Endothelial cell (in vitro differentiated cells): ENCODE data around the gene PITX2. TPM values are rescaled to one million over a fixed set of nuclear protein-coding genes. Genes with fewer than 3 reads are reported as not detected.

ENCODE experiments used
- DNase-seq: peaks from one replicate; pipeline ENCODE4 v3.0.0; 2021; ENCODE audit warnings: low spot score
- H3K27ac Mint-ChIP-seq: one replicate; pipeline ENCODE4 v1.8.0; 2021; ENCODE audit warnings: mixed read lengths, inconsistent platforms; ENCODE audit not compliant: unreplicated experiment
- H3K27me3 Mint-ChIP-seq: one replicate; pipeline ENCODE4 v1.8.0; 2021; ENCODE audit warnings: mild to moderate bottlenecking, moderate library complexity, mixed read lengths, inconsistent platforms; ENCODE audit not compliant: unreplicated experiment
- H3K36me3 Mint-ChIP-seq: one replicate; pipeline ENCODE4 v1.8.0; 2021; ENCODE audit warnings: mild to moderate bottlenecking, low read depth, mixed read lengths, inconsistent platforms; ENCODE audit not compliant: unreplicated experiment
- H3K4me1 Mint-ChIP-seq: one replicate; pipeline ENCODE4 v1.8.0; 2021; ENCODE audit warnings: mild to moderate bottlenecking, mixed read lengths, inconsistent platforms; ENCODE audit not compliant: unreplicated experiment
- H3K4me3 Mint-ChIP-seq: one replicate; pipeline ENCODE4 v1.8.0; 2021; ENCODE audit warnings: mild to moderate bottlenecking, mixed read lengths, inconsistent platforms; ENCODE audit not compliant: unreplicated experiment
- H3K9me3 Mint-ChIP-seq: one replicate; pipeline ENCODE4 v1.8.0; 2021; ENCODE audit warnings: mixed read lengths, inconsistent platforms; ENCODE audit not compliant: unreplicated experiment
- CTCF ChIP-seq: fragments of 200-600 bp; sonication (generic); IDR thresholded peaks from one replicate; pipeline ENCODE4 v1.5.0; 2021; ENCODE audit warnings: antibody characterized with exemption; ENCODE audit not compliant: unreplicated experiment
- total RNA-seq: library from RNA; stranded (reverse); fragmentation: NEBNext Ultra II Directional; extraction: Animal tissue kit (Norgen Biotek cat#: 25700); gene quantifications from one replicate; pipeline ENCODE4 v1.2.1, GENCODE V29; 2021; ENCODE audit not compliant: unreplicated experiment

Gene PITX2
- total RNA-seq, 1 donor from 2014 or later = 11.9 TPM

DNA sequence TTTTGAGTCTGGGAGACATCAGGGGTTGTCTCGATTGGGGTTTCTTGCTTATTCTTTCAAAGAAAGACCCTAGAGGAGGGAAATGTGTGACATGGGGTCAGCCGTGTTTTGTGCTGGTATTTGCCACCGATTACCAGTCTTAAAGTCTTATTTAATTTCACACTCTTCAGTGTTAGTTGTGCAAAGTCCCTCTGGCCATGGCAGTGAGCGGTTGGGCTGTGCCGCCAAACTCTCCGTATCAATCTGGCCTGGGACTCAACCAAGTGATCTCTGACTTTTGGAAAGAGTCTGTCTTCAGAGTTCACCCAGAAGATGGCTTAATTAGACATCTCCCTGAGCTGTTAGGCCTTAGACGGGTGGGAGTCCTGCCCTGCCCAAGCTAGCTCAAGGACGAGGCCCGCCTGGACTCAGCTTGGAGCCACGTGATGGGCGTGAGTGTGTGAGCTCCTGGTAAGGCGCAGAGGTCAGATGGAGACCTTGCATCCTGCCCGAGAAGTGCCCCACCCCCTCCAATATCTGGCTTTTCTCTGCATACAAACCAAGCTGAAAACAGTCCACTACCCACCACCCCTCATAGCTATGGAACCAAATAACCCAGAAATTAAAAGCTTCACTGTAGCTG lies 3.8 kb upstream of the PITX2 start:
- no peak overlapping the region for H3K27ac Mint-ChIP-seq
- no peak for TF ChIP-seq CTCF
- H3K4me3 Mint-ChIP-seq = no peak overlapping the region
- no peaks in the 10 kb centered on the region for H3K9me3 Mint-ChIP-seq
- H3K36me3 Mint-ChIP-seq = no peaks in the 10 kb centered on the region
- no peak for DNase-seq
- H3K4me1 Mint-ChIP-seq = peaks cover 32% of the 10 kb centered on the region
- H3K27me3 Mint-ChIP-seq = peaks cover 38% of the 10 kb centered on the region

DNA sequence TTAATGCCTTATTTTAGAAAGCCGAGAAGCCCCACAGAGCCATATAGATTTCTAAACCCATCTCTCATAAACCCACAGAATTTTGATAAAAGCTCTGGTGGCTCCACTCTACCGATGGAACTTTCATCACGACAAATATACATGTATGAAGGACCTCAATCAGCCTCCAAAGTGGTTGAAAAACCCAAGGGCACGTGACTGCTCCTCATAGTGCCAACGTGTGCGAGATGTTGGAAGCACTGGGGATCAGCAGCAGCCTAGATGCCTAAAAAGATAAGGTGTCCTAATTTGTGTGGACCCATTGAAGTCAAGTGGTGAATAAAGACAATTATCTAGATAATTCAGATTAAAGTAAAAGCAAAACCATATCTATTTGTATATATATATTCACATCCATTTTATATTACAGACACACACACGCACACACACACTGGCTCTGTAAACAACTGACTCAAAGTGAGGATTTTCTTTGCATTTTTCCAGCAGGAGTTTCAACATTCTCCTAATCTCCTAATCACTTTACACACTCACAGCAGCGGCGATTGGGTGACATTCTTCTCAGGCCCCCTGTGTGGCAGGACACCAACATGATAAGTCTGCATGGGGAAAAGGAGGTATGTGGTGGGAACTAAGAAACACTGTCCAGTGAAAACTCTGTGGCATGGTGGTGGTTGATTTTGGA lies 2.8 kb upstream of the PITX2 start:
- TF ChIP-seq CTCF = no peak

DNA sequence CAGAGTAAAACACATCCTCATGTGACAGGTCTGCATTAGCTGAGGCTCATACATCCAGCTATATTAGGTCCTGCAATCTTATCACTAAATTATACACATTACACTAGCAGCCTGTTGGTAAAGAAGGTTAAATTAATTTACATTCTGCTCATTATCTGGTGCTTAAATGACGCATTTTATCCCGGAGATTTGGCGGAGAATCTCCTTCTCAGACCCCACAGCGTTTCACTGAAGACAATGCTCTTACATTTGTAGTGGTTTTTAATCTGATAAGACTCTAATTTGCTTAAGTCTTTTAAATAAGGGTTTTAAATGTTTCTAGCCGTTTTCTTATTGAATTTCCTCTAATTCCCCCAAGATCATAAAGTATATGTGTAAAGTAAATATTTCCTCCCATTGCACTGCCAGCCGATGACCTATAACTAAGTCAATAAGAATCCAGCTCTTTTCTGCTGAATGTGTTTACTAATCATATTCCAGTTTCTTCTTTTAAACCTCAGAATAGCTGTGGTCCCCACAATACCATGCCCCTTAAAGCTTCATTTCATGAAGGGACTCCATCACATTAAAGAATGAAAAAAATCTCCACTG lies 2.1 kb upstream of the PITX2 start:
- no peak for TF ChIP-seq CTCF
- H3K4me1 Mint-ChIP-seq = peaks cover 32% of the 10 kb centered on the region
- H3K27ac Mint-ChIP-seq = no peak overlapping the region
- no peak for DNase-seq
- no peak overlapping the region for H3K4me3 Mint-ChIP-seq
- H3K36me3 Mint-ChIP-seq = peaks cover 6% of the 10 kb centered on the region
- no peaks in the 10 kb centered on the region for H3K9me3 Mint-ChIP-seq
- peaks cover 31% of the 10 kb centered on the region for H3K27me3 Mint-ChIP-seq

More for the DNA sequence above, 2.8 kb upstream of the PITX2 start:
- H3K4me3 Mint-ChIP-seq = no peak overlapping the region
- H3K27me3 Mint-ChIP-seq = peaks cover 31% of the 10 kb centered on the region
- H3K4me1 Mint-ChIP-seq = peaks cover 30% of the 10 kb centered on the region
- no peaks in the 10 kb centered on the region for H3K9me3 Mint-ChIP-seq
- H3K36me3 Mint-ChIP-seq = no peaks in the 10 kb centered on the region
- H3K27ac Mint-ChIP-seq = no peak overlapping the region
- no peak for DNase-seq

- Mint-ChIP-seq H3K4me1 (peaks cover 36% of the 10 kb centered on the region), H3K27ac (no peak overlapping the region), H3K9me3 (no peaks in the 10 kb centered on the region), H3K36me3 (peaks cover 9% of the 10 kb centered on the region), H3K27me3 (peaks cover 33% of the 10 kb centered on the region), H3K4me3 (no peak overlapping the region)
- DNase-seq = no peak
- TF ChIP-seq CTCF = no peak
Measured at GRCh38 chr4:110624398-110624780, 1.5 kb upstream of the PITX2 start.
